GM15510 (cell line): Measurements from ENCODE around the gene CEMP1.
A peak's percentile ranks its signal among the peaks of the same experiment; 100 is the strongest.

Experiments used
- POLR2A ChIP-seq: IDR thresholded peaks from 3 replicates; pipeline ENCODE4 v1.6.1; 2011; ENCODE audit warnings: borderline replicate concordance; ENCODE audit not compliant: insufficient read length; ENCODE audit errors: extremely low read depth

The CEMP1 gene

GRCh38 chr16:2527071-2527783, 4.0 kb downstream of the CEMP1 start:
- TF ChIP-seq POLR2A, result no peak

GRCh38 chr16:2526135-2526534, 5.1 kb downstream of the CEMP1 start:
- no peak for TF ChIP-seq POLR2A

DNA sequence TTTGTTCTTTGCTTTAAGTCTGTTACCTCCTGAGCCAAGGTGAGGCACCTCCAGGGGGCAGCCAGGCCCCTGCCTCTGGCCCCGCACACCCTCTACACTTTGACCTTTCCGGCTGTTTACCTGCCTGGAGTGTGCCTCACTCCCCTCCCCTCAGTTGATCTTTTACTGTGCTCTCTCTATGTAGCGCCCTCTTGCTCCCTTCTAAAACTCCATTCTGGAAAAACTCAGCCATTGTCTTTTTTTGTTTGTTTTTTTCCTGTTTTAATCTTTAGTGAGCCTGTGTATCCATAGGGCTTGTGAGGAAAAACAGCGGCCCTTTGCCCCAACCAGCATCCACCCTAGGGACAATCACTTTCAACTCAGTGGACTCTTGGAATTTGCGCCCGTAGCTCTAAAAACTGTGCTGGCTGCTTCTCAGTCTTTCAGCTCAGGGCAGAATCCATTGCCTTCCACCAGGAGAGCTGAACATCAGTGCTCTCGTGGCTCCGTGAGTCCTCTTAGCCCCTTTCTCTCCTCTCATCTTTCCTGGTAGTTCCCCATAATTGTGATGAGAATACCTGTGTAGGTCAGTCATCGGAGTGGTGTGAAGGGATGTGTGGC, 6.8 kb downstream of the CEMP1 start:
- TF ChIP-seq POLR2A, result no peak

DNA sequence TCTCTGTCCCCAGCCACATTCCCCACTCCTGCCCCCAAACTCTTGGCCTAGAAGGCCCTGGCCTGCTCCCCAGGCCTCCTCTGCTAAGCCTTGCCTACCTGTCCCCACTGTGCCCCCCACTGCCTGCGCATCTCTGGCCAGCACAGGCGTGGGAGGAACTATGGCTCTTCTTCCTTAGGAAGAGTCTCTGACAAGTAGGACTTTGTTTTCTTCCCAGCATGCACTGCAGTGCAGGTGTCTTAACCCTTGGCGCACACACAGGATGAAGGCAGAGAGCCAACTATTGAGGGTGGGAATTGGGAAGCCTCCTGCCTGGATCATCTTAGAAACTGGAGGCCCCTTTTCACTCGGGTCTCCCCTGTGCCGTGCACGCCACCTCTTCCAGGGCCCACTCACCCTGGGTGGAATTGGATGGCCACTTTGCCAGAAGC, 7.4 kb downstream of the CEMP1 start:
- no peak for TF ChIP-seq POLR2A

GRCh38 chr16:2520784-2521531, 10.2 kb downstream of the CEMP1 start:
- no peak for TF ChIP-seq POLR2A

DNA sequence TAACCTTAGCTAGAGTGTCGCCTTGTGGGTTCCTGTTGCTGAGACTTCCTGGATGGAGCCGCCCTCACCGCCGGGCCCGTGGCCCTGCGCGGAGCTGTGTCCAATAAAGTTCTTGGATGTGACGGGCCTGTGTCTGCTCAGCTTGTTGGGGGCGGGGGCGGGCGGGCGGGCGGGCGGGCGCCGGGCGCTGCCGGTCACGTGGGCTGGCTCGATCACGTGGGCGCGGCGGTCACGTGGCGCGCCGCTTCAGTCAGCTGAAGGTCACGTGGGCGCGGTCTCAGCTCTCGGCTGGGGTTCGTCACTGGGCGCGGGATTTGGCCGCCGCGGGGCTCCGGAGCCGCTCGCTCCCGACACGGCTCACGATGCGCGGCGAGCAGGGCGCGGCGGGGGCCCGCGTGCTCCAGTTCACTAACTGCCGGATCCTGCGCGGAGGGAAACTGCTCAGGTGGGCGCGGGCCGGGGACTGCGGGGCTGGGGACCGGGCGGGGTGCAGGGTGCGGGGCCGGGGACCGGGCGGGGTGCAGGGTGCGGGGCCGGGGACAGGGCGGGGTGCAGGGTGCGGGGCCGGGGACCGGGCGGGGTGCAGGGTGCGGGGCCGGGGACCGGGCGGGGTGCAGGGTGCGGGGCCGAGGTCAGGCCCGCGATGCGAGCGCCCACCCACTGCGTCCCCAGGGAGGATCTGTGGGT, 11.0 kb downstream of the CEMP1 start, which contains the start of gene AMDHD2:
Gene AMDHD2 (plus strand): TSS at position 275 of the 687 bp plus-strand sequence. CDS start 88 bp downstream, at position 363.
- TF ChIP-seq POLR2A, result peak; percentile 67

DNA sequence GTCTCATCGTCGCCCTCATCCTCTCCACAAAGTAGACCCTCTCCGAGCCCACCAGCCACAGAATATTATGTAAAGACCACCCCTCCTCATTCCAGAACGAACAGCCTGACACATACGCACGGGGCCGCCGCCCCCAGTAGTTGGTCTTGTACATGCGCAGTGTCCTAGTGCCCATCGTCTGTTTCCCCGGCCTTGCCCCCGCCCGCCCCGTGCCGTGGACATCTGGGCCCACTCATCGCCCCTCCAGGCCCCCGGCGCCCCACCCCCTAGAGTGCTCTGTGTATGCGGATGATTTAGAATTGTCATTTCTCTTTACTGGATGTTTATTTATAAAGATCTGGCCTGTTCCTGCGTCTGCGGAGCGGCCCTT, 11.5 kb downstream of the CEMP1 start:
- no peak for TF ChIP-seq POLR2A

- no peak for TF ChIP-seq POLR2A
These were observed 12.1 kb downstream of the CEMP1 start for GRCh38 chr16:2518823-2519710.

DNA sequence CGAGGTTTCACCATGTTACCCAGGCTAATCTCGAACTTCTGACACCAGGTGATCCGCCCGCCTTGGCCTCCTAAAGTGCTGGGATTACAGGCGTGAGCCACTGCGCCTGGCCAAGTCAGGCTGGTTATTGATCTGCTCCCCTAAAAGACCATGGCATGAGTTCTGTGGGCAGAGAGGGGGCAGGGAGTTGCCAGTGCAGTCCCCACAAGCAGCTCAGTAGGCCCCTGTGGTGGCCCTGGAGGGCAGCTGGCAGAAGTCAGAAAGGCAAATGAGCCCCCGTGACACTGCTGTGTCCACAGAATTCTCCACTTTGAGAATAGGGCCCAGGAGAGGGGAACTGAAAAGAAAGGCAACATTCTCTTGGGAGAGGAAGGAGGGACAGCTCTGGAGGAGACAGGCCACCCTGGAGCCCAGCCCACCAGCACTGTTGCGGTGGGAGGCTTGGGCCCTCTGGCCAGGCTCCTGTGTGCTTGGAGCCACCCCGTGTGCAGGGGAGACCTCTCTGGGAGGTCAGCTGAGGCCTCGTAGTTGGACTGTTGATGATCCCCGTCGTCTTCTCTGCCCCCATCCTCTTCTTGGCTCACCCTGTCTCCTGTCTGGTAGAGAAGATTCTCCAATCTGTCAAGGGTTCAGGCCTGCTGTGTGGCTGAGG, 13.1 kb downstream of the CEMP1 start:
- TF ChIP-seq POLR2A, result no peak

GRCh38 chr16:2516391-2517240, 14.6 kb downstream of the CEMP1 start:
- TF ChIP-seq POLR2A, result no peak

- no peak for TF ChIP-seq POLR2A
These were observed 15.9 kb downstream of the CEMP1 start for GRCh38 chr16:2515180-2515851.
